Measurements from ENCODE around the gene AGAP9. TPM values are rescaled to one million over a fixed set of nuclear protein-coding genes. Genes with fewer than 3 reads are reported as not detected.
"Not testable (repeated sequence)": the region's sequence is repeated elsewhere in the genome, so short reads cannot be mapped to it uniquely, and the experiment has no call there.

AGAP9 gene
- total RNA-seq, 1 donor from 2014 or later = 4.8 TPM

- no peak for DNase-seq (ENCODE audit: extremely low read depth, low read depth, low spot score)
These were observed 64.8 kb downstream of the AGAP9 start for GRCh38 chr10:47458466-47459154.

- DNase-seq (ENCODE audit: extremely low read depth, low read depth, low spot score) = no peak
These were observed 65.6 kb downstream of the AGAP9 start for GRCh38 chr10:47457826-47458225.

GRCh38 chr10:47457528-47457820 is 66.0 kb downstream of the AGAP9 start:
- DNase-seq (ENCODE audit: extremely low read depth, low read depth, low spot score) = no peak

GRCh38 chr10:47456794-47457527 is 66.5 kb downstream of the AGAP9 start:
- DNase-seq (ENCODE audit: extremely low read depth, low read depth, low spot score) = no peak

GRCh38 chr10:47456079-47456785 is 67.2 kb downstream of the AGAP9 start:
- no peak for DNase-seq (ENCODE audit: extremely low read depth, low read depth, low spot score)

- DNase-seq (ENCODE audit: extremely low read depth, low read depth, low spot score) = not testable (repeated sequence)
These were observed 67.9 kb downstream of the AGAP9 start for GRCh38 chr10:47455350-47456078.

- no peak for DNase-seq (ENCODE audit: extremely low read depth, low read depth, low spot score)
These were observed 68.7 kb downstream of the AGAP9 start for GRCh38 chr10:47454780-47455058.

- no peak for DNase-seq (ENCODE audit: extremely low read depth, low read depth, low spot score)
These were observed 69.2 kb downstream of the AGAP9 start for GRCh38 chr10:47454008-47454779.

- DNase-seq (ENCODE audit: extremely low read depth, low read depth, low spot score) = no peak
These were observed 70.1 kb downstream of the AGAP9 start for GRCh38 chr10:47453141-47454007.

GRCh38 chr10:47452495-47453140 is 70.8 kb downstream of the AGAP9 start:
- DNase-seq (ENCODE audit: extremely low read depth, low read depth, low spot score) = no peak

- no peak for DNase-seq (ENCODE audit: extremely low read depth, low read depth, low spot score)
These were observed 71.4 kb downstream of the AGAP9 start for GRCh38 chr10:47451998-47452494.

Other genes starting within 250 kb of the AGAP9 start
- not detected in 2 replicates for gene GDF10, start 223.4 kb downstream of the AGAP9 start, total RNA-seq
- gene GDF2, start 201.2 kb downstream of the AGAP9 start, total RNA-seq = not detected in 2 replicates
- gene RBP3, start 175.3 kb downstream of the AGAP9 start, total RNA-seq = not detected in 2 replicates
- not detected in 2 replicates for gene ZNF488, start 139.3 kb downstream of the AGAP9 start, total RNA-seq
- 0.12 TPM in 1 of 2 replicates, not detected in the other for gene ANXA8, start 39.5 kb downstream of the AGAP9 start, total RNA-seq
- not detected in 2 replicates for gene FAM25G, start 31.9 kb downstream of the AGAP9 start, total RNA-seq
- 1.1 TPM in 1 of 2 replicates, not detected in the other for gene SYT15B, start 240.0 kb upstream of the AGAP9 start, total RNA-seq